CD4-positive, alpha-beta T cell treated with Interleukin-17A for 1 hour (primary cell): ENCODE measurements around the gene GTPBP10.

Experiments used
- DNase-seq: peaks from one replicate; pipeline ENCODE4 v3.0.0-alpha.2; 2020

The GTPBP10 gene

GRCh38 chr7:90383422-90383821 is 36.9 kb downstream of the GTPBP10 start:
- no peak for DNase-seq

DNA sequence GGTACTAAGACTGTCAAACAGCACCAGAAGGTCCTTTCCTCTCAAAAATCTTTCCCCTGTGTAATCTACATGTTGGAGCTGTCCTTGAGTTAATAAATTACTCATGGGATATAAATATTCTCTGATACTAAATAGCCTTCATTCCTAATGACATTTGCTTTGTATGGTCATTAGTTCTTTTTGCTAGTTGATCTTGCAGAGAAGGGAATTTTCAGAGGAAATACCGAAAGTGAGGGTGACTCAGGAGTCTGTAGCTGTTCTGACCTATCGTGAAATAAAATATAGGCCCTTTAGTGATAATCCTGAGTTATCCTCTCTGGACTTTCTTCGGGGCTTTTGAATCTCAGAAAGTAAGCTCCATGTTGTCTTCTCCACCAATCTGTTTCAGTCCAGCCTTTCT is 37.3 kb downstream of the GTPBP10 start:
- DNase-seq: no peak

GRCh38 chr7:90384433-90384832 is 37.9 kb downstream of the GTPBP10 start:
- no peak for DNase-seq

DNA sequence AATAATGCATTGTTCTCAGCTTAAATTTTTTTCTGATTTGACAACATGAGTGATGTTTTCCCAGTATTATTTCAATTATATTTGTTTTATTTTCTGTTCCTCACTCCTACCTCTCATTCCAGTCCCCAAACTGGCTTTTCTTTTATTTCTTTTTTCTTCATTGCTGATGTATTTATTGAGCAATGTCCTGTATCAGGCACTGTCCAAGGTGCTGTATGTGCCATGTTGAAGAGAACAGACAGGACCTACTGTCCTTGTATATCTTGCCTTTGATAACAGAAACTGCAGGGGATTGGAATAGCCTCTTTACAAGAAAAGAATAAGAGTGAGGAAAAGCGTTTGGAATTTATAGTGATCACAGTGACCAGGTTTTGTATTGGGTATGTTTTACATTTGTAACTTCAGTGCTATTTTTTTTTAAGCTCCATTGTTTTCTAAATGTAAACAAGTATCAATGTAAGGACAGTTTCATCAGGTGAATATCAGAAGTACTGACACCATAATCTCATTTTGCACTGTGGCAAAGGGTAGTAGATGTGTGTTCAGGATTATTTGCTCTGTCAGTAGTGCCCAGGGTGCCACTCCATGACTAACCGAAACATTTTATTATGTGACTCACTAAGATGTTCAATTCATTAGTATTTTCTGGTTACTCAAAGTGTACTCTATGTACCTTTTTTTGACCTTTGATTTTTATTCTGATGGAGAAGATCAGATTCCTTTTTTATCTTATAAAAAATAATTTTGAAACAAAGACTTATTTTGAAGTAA is 41.1 kb downstream of the GTPBP10 start:
- DNase-seq: no peak

DNA sequence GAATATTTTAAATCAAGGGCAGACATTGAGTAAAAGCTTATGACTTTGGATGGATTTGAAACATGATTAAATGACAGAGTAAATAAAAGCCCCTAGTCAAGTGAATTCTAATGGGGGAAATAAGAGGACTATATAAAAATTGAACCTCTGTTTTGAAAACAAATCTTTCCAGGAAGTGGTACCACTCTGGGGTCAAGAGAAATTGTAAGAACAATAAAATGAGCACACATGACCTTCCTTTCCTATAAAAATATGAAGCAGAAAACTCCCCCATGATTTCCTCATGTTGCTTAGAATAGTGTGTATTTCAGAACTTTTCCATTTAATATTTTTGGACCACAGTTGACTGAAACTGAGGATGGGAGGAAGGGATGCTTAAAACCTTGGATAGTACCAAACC is 44.4 kb downstream of the GTPBP10 start:
- no peak for DNase-seq

DNA sequence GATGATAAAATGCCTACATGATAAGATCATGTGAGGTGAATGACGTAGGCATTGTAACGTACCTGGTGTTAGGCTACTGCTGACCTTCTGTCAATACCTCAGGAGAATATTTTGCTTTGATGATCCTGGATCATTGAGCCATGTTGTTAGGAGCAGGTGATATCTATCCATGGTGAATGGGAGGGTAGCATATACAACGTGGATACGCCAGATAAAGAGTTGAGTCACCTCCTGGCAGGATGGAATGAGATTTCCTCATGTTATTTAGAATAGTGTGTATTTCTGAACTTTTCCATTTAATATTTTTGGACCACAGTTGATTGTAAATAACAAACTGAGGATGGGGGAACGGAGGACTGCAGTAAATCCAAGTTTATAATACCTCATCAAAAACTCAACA is 45.0 kb downstream of the GTPBP10 start:
- DNase-seq: no peak

GRCh38 chr7:90396420-90396819 is 49.9 kb downstream of the GTPBP10 start:
- no peak for DNase-seq

DNA sequence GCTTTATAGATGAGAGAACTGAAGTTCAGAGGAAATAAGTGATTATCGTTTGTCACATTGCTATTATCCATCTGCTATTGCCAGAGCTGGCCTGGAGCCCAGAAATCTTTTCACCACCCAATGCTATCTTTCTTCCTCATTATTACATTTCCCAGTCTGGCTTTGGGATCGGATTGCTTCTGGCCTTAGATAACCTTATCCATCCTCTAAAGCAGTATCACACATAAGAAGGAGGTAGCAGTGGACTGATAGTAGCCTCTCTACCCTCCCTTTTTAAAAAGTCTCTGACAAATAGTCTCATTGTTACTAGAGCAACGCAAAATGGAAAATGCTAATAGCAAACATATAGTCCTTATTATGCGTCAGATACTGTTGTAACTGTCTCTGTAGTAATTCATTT is 55.5 kb downstream of the GTPBP10 start:
- no peak for DNase-seq

GRCh38 chr7:90402785-90403173 is 56.3 kb downstream of the GTPBP10 start:
- no peak for DNase-seq

DNA sequence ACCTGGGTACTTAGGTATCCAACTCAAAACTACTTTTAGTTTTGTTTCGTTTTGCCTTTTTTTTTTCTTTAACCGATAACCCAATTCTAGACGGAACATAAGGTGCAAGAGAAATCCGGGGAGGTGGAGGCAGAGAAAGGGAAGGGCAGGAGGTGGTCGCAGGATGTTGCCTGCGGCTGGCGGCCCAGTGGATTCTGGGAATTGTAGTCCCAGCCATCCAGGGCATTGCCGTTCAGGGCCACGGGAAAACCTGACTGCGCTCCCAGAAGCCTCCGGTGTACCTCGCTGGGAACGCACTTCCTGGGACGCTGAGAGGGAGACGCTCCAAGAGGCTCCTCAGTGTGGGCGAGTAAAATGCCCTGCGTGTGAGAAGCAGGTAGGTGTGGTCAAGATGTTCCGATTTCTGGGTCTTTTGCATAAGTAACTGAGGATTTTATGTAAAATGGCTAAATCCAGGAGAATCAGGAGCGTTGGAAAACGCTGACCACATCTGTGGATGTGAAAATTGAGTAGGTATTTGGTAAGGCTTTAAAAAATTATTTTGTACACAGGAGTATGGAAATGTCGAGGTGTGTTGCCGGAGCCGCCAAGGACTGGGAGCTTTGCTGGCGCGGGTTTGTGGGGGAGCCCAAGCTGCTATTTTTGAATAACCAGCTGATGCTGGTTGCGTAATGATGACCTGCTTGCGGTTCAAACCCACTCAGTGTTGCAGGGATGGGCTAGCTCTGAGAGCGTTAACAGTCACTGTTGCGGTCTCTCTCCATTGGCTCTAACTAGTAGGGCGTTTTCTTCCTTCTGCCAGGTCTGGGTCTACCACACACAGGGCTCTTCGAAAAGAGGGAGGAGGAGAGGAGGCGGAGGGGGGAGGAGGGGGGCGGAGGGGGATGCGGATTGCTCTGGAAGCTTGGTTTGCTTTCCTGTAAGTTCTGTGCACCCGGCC is 56.9 kb downstream of the GTPBP10 start, which contains the start of gene CLDN12:
CLDN12 (plus strand) TSS at position 288 of the 940 bp plus-strand sequence. CDS start 9,216 bp downstream, outside the sequence.
- DNase-seq: peak; percentile 82

- DNase-seq: no peak
Measured at GRCh38 chr7:90404777-90405176, 58.3 kb downstream of the GTPBP10 start.

DNA sequence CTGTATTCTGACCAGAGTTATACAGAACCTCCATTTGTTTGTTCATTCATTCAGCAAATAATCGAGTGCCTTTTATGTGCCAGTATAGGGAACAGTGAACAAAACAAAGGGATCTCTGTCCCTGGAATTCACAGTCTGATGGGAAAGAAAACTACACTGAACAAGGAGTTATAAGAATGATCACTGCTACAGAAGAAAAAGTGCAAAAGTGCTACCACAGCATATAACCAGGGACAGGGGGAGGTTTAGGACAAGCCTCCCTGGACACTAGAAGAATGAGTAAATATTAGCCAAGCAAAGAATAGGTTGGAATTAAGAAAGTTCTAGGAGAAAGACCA is 60.9 kb downstream of the GTPBP10 start:
- DNase-seq: no peak

- no peak for DNase-seq
Measured at GRCh38 chr7:90408142-90408541, 61.6 kb downstream of the GTPBP10 start.

DNA sequence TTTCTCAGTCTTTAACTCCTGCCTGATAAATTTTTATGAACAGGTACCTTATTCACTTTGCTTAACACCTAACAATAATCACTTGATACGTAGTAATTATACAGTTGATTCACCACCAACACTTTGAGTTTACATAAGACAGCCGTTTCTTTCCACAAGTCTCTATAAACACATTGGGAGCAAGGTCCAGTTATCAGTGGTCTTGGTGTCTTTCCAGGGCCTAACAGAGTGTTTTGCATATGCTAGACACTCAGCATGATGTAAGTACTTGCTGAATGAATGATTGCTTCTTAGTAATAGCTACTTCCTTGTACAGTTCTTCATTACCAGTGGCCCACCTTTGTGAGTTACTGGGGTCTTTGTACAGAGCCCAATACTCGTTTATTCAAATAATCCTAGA is 63.2 kb downstream of the GTPBP10 start:
- DNase-seq: no peak

GRCh38 chr7:90411510-90411909 is 65.0 kb downstream of the GTPBP10 start:
- DNase-seq: no peak

- peak; percentile 21 for DNase-seq
Measured at GRCh38 chr7:90412458-90413184, 66.1 kb downstream of the GTPBP10 start.

GRCh38 chr7:90413185-90413528 is 66.6 kb downstream of the GTPBP10 start:
- DNase-seq: no peak

GRCh38 chr7:90421651-90422050 is 75.1 kb downstream of the GTPBP10 start:
- DNase-seq: no peak

DNA sequence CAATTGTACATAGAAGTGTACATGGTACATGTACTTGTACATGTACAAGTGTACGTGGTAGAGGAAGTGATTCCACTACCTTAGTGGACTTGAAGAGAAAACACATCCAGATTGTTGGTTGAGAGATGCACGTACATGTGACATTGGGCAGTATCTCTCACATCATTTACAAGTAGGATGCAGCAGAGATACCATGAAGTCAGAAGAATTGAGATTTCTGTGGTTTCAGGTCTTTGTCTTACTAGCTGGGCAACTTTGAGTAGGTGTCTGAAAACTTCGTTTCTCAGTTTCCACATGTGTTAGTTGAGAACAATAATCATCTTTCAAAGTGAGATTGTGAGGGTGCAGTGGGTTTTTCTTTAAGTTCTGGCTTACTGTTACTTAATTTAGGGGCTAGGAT is 78.2 kb downstream of the GTPBP10 start:
- DNase-seq: no peak

DNA sequence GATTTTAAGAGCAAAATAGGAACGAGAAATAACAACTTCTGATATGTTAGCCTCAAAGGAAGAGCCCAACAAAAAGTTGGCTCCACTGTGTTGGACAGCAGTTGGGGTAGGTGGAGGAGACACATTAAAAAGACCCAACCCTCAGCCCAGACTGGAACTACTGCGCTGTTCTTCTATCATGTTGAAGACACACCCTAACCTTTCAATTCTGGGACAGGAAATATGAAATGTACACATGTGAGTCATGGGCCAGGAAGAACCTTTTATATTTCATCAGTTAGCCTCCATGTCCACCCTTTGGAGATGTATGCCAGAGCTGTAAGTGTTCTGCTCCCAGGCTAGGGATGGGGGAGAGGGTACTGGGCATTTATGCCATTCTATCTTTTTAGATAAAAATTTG is 78.9 kb downstream of the GTPBP10 start:
- DNase-seq: no peak

DNA sequence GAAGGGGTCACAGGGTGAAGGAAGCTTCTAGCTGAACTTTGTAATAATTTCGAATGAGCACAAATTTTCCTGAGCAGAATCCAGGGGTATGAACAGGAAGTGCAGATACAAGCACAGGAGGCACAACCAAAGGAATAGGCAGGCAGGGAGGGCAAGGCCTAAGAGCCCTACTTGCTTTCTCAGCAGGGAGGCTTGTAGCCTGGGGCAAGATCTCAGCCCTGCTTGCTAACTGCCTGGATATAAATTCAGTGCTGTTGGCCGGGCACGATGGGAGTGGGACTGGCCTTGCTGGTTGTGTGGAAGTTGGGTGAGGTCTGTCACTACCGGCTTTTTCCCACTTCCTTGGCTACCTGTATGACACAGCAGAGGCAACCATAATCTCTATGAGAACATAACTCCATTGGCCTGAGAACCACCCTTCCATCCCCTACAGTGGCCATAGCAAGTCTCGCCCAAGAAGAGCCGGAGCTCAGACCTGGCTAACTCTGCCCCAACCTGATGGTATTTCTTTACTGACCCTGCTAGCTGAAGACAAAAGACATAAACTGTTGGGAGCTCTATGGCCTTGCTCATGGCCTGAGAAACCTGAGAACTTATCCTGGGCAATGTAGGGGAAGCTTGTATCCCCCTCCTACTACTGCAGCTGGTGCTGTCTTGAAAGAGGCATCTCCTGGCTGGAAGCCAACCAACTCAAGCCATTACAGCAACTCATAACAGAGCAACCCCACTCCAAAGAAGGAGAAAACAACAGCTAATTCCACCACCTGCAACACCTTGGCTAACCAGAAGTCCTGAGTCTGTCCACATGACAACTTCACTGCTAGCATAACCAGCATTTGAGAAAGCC is 84.3 kb downstream of the GTPBP10 start:
- no peak for DNase-seq

- DNase-seq: no peak
Measured at GRCh38 chr7:90432752-90433151, 86.2 kb downstream of the GTPBP10 start.

DNA sequence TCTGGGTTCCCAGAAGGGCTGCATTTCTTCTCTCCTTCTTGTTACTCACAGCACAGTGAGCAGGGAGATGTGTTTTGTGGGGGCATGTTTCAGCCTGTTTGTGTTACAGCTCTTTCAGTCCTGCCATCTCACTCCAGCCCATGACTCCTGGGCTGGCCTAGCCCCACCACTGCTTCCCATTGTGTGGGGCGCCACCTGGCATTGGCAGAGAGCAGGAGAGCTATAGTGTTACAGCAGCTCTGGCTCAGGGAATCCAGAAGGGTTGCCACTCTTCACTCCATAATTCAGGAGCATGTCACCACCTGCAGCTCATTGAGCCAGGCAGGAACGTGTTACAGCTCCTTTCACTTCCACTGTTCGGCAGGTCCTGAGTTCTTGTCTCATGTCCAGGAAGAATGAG is 86.7 kb downstream of the GTPBP10 start:
- DNase-seq: no peak
